NCI-H345 treated with DMSO at 0.1 percent for 48 hours (cell line): Measurements from ENCODE around the gene CA6.
"Not testable (repeated sequence)": the region's sequence is repeated elsewhere in the genome, so short reads cannot be mapped to it uniquely, and the experiment has no call there.

Source experiments
- DNase-seq: peaks from one replicate; lab custom pipeline; 2025; ENCODE audit not compliant: unreplicated experiment; lab: John Stamatoyannopoulos, UW

Gene CA6

GRCh38 chr1:8945568-8945967 lies at the start of gene CA6:
CA6 (plus strand) TSS chr1:8945868; CDS start chr1:8945887, 19 bp downstream.
- DNase-seq, result no peak

GRCh38 chr1:8896775-8897174 lies 48.9 kb upstream of the CA6 start:
- not testable (repeated sequence) for DNase-seq

- not testable (repeated sequence) for DNase-seq
These were observed 48.2 kb upstream of the CA6 start for GRCh38 chr1:8897505-8897904.

- not testable (repeated sequence) for DNase-seq
These were observed 47.2 kb upstream of the CA6 start for GRCh38 chr1:8898418-8898817.

- DNase-seq, result no peak
These were observed 46.6 kb upstream of the CA6 start for GRCh38 chr1:8899046-8899445.

- DNase-seq, result not testable (repeated sequence)
These were observed 45.0 kb upstream of the CA6 start for GRCh38 chr1:8900684-8901083.

GRCh38 chr1:8902765-8903164 lies 42.9 kb upstream of the CA6 start:
- DNase-seq, result no peak

- DNase-seq, result no peak
These were observed 42.3 kb upstream of the CA6 start for GRCh38 chr1:8903410-8903809.

GRCh38 chr1:8903908-8904650 lies 41.6 kb upstream of the CA6 start:
- DNase-seq, result peak; percentile 18

GRCh38 chr1:8905582-8906191 lies 40.0 kb upstream of the CA6 start:
- no peak for DNase-seq

- DNase-seq, result no peak
These were observed 37.1 kb upstream of the CA6 start for GRCh38 chr1:8908388-8909151.

- no peak for DNase-seq
These were observed 35.3 kb upstream of the CA6 start for GRCh38 chr1:8910331-8910730.

GRCh38 chr1:8910914-8911313 lies 34.8 kb upstream of the CA6 start:
- no peak for DNase-seq

- peak; percentile 97 for DNase-seq
These were observed 34.0 kb upstream of the CA6 start for GRCh38 chr1:8911416-8912309.

GRCh38 chr1:8913457-8913856 lies 32.2 kb upstream of the CA6 start:
- no peak for DNase-seq

GRCh38 chr1:8914466-8914865 lies 31.2 kb upstream of the CA6 start:
- no peak for DNase-seq

GRCh38 chr1:8915446-8915845 lies 30.2 kb upstream of the CA6 start:
- no peak for DNase-seq

GRCh38 chr1:8917536-8917935 lies 28.1 kb upstream of the CA6 start:
- DNase-seq, result not testable (repeated sequence)

GRCh38 chr1:8922962-8923361 lies 22.7 kb upstream of the CA6 start:
- no peak for DNase-seq

- DNase-seq, result no peak
These were observed 20.3 kb upstream of the CA6 start for GRCh38 chr1:8925406-8925805.

GRCh38 chr1:8925960-8926359 lies 19.7 kb upstream of the CA6 start:
- DNase-seq, result no peak
